Adrenal gland (tissue), 12 donors: ENCODE data around the gene PEAK1. TPM values are rescaled to one million over a fixed set of nuclear protein-coding genes. Genes with fewer than 3 reads are reported as not detected.
"Not testable (repeated sequence)": the region's sequence is repeated elsewhere in the genome, so short reads cannot be mapped to it uniquely, and the experiment has no call there.

Source experiments
- DNase-seq, 7 donors: peaks; one replicate each; pipeline ENCODE4 v3.0.0-alpha.2; 2019 to 2020
- H3K27ac ChIP-seq, 5 donors: fragments of 200-600 bp; sonication (generic) in 4 of 5; 1 replicate in 3 of 5; 2 replicates in 2 of 5; pipeline versions ENCODE4 v1.5.1 to v1.8.0; 2016 to 2020; ENCODE audit warnings: mild to moderate bottlenecking in 1 of 5
- H3K27me3 ChIP-seq: fragments of 200-600 bp; 2 replicates; pipeline ENCODE4 v1.8.0; 2021
- H3K36me3 ChIP-seq, 2 donors: fragments of 200-600 bp; replicated peaks in 1 of 2; 1 replicate in 1 of 2; 2 replicates in 1 of 2; pipeline versions ENCODE4 v1.5.1 to v1.8.0; 2018 to 2022
- H3K4me1 ChIP-seq, 2 donors: fragments of 200-600 bp; replicated peaks in 1 of 2; 1 replicate in 1 of 2; 2 replicates in 1 of 2; pipeline versions ENCODE4 v1.5.1 to v1.8.0; 2018 to 2021
- H3K4me3 ChIP-seq, 4 donors: fragments of 200-600 bp; sonication (generic) in 3 of 4; one replicate each; pipeline ENCODE4 v1.5.1; 2016 to 2018
- H3K9me3 ChIP-seq, 3 donors: fragments of 200-600 bp; sonication (generic) in 1 of 3; replicated peaks in 1 of 3; 1 replicate in 2 of 3; 2 replicates in 1 of 3; pipeline versions ENCODE4 v1.5.1 to v1.8.0; 2016 to 2021
- CTCF ChIP-seq, 6 experiments: fragments of 450-650 bp in 4 of 6; fragments of 200-600 bp in 2 of 6; sonication (generic) in 1 of 6; IDR thresholded peaks; 1 replicate in 5 of 6; 2 replicates in 1 of 6; pipeline versions ENCODE4 v1.5.1 to v1.8.0; 2016 to 2021; ENCODE audit warnings: antibody characterized with exemption in 6 of 6, mild to moderate bottlenecking in 2 of 6, moderate library complexity in 1 of 6
- POLR2A ChIP-seq, 2 donors: fragments of 450-650 bp; IDR thresholded peaks; one replicate each; pipeline ENCODE4 v1.6.1; 2017; ENCODE audit warnings: antibody characterized with exemption in 2 of 2, mild to moderate bottlenecking in 2 of 2, moderate library complexity in 1 of 2
- WGBS, 4 donors: extraction: QIAGEN DNeasy Blood & Tissue Kit in 2 of 4; methylation state at CpG; one replicate each; pipeline versions ENCODE4 v1.1.5 to v1.1.7; 2013 to 2017; 5-methylcytosine and 5-hydroxymethylcytosine counted together
- intact Hi-C, 2 donors: fragments of 100-400 bp; cut with DNase I; formaldehyde crosslinking; loops; one replicate each; pipeline versions ENCODE4 v1.14.1 to v1.15.0; 2022 to 2023
- polyA plus RNA-seq, 3 donors: library from polyadenylated mRNA; stranded (reverse); fragments of 200-250 nt in 2 of 3; fragments of 350-450 nt in 1 of 3; fragmentation: Illumina TruSeq in 1 of 3; extraction: RNeasy Lipid Tissue Mini Kit (QIAGEN cat#74804) in 1 of 3; gene quantifications; one replicate each; pipeline ENCODE4 v1.2.3, GENCODE V29; 2013 to 2014
- total RNA-seq, 9 donors: library from RNA; depleted of rRNA in 4 of 9; stranded (reverse); fragments of >200 nt in 4 of 9; fragments of 120-200 nt in 1 of 9; fragmentation: NEBNext Ultra II Directional in 1 of 9; extraction: Animal tissue kit (Norgen Biotek cat#: 25700) in 1 of 9; gene quantifications; one replicate each; pipeline versions ENCODE4 v1.1.0 to v1.2.4, GENCODE V29; 2013 to 2023
- donor health status: healthy with polysubstance abuse.
- donor health status: Bipolar disorder and iron deficiency.
- donor health status: DM: yes; HTN: yes; CAD: no.
- donor health status: DM: no; HTN: no; CAD: no.
- donor health status: DM: no; HTN: no; CAD: no.
- donor health status: DM: yes; HTN: yes; CAD: no.

The PEAK1 gene
- total and polyA plus RNA-seq, 12 donors: 3.1 to 68.4 (median 26.4) TPM

GRCh38 chr15:77180270-77180669 lies 239.6 kb downstream of the PEAK1 start:
- Histone ChIP-seq H3K4me3 (no peak overlapping the region), H3K9me3 (no peaks in the 10 kb centered on the region), H3K36me3 (no peaks in the 10 kb centered on the region), H3K27ac (peak overlapping the region in 1 of 5 donors; percentile 17), H3K27me3 (no peaks in the 10 kb centered on the region), H3K4me1 (no peaks in the 10 kb centered on the region)
- WGBS, 4 donors: 90 to 100% (median 97%) methylated on average over 6 of the region's 6 CpGs
- TF ChIP-seq POLR2A (IDR thresholded peaks at IDR 0.05): no peak
- no peak for TF ChIP-seq CTCF (IDR thresholded peaks at IDR 0.05)
- intact Hi-C loops: loop anchor here in 1 of 2 donors (10.0 kb wide), 1 partner anchor 315 kb away; no protein-coding TSS in a partner anchor
- no peak for DNase-seq

- Histone ChIP-seq H3K27me3 (no peaks in the 10 kb centered on the region), H3K27ac (no peak overlapping the region), H3K4me1 (no peaks in the 10 kb centered on the region), H3K9me3 (no peaks in the 10 kb centered on the region), H3K4me3 (no peak overlapping the region), H3K36me3 (no peaks in the 10 kb centered on the region)
- DNase-seq: no peak
- intact Hi-C loops: no loop called here
- no peak for TF ChIP-seq CTCF (IDR thresholded peaks at IDR 0.05)
- TF ChIP-seq POLR2A (IDR thresholded peaks at IDR 0.05): no peak
Observed at GRCh38 chr15:77179541-77179998, 240.3 kb downstream of the PEAK1 start.

GRCh38 chr15:77178411-77178810 lies 241.5 kb downstream of the PEAK1 start:
- no peak for DNase-seq
- no peak for TF ChIP-seq POLR2A (IDR thresholded peaks at IDR 0.05)
- H3K4me1 ChIP-seq: no peaks in the 10 kb centered on the region
- H3K9me3 ChIP-seq: no peaks in the 10 kb centered on the region
- H3K4me3 ChIP-seq: no peak overlapping the region
- no peaks in the 10 kb centered on the region for H3K36me3 ChIP-seq
- no peaks in the 10 kb centered on the region for H3K27me3 ChIP-seq
- intact Hi-C loops: no loop called here
- H3K27ac ChIP-seq: no peak overlapping the region

GRCh38 chr15:77176148-77176547 lies 243.8 kb downstream of the PEAK1 start:
- WGBS, 4 donors: 95 to 100% (median 100%) methylated on average over 1 of the region's 1 CpG; no CpG with 5 or more reads in 1 of the 4 donors
- intact Hi-C loops: not testable (repeated sequence)

GRCh38 chr15:77173487-77173886 lies 246.4 kb downstream of the PEAK1 start:
- no peak for TF ChIP-seq POLR2A (IDR thresholded peaks at IDR 0.05)
- TF ChIP-seq CTCF (IDR thresholded peaks at IDR 0.05): no peak
- Histone ChIP-seq H3K27me3 (no peaks in the 10 kb centered on the region), H3K4me1 (no peaks in the 10 kb centered on the region), H3K4me3 (no peak overlapping the region), H3K27ac (no peak overlapping the region), H3K9me3 (no peaks in the 10 kb centered on the region), H3K36me3 (no peaks in the 10 kb centered on the region)
- WGBS, 4 donors: 90 to 94% (median 92%) methylated on average over 1 of the region's 1 CpG
- intact Hi-C loops: no loop called here
- no peak for DNase-seq

More at GRCh38 chr15:77176148-77176547, 243.8 kb downstream of the PEAK1 start:
- not testable (repeated sequence) for H3K9me3 ChIP-seq, H3K36me3 ChIP-seq, DNase-seq, H3K4me3 ChIP-seq, H3K27me3 ChIP-seq, H3K4me1 ChIP-seq, H3K27ac ChIP-seq
